ENCODE data around the gene TMEM259. TPM values are rescaled to one million over a fixed set of nuclear protein-coding genes. Genes with fewer than 3 reads are reported as not detected.

TMEM259 gene
- total and polyA plus RNA-seq, 9 of the 15 experiments (the other 6 are each of a cell fraction or from before 2014, with no cell fraction given) = 0.52 to 231 (median 63.6) TPM

GRCh38 chr19:964761-965694 is 55.9 kb downstream of the TMEM259 start (continued):
- TF ChIP-seq SIRT6 (IDR thresholded peaks at IDR 0.05; ENCODE audit: low read depth, low read length) (no peak), L3MBTL2 (IDR thresholded peaks at IDR 0.05) (peak; percentile 37; the same call in 1 of the 2 replicates), HDAC6 (IDR thresholded peaks at IDR 0.05; ENCODE audit: low read depth, low read length) (no peak), ZNF76 (CRISPR knock-in tag; IDR thresholded peaks at IDR 0.05; ENCODE audit: borderline replicate concordance) (no peak), HDAC3 (IDR thresholded peaks at IDR 0.05; ENCODE audit: borderline replicate concordance, partially characterized antibody) (no peak), NCOA4 (IDR thresholded peaks at IDR 0.05; ENCODE audit: partially characterized antibody) (peak; percentile 44), ZBTB40 (IDR thresholded peaks at IDR 0.05) (no peak), ZBTB40 (CRISPR knock-in tag; IDR thresholded peaks at IDR 0.05) (no peak), NCOA1 (IDR thresholded peaks at IDR 0.05; ENCODE audit: low read depth) (no peak), BCLAF1 (IDR thresholded peaks at IDR 0.05; ENCODE audit: borderline replicate concordance in 1 of 2, control insufficient read depth in 1 of 2, low read depth in 2 of 2, low read length in 1 of 2) (no peak), HMG20A (CRISPR knock-in tag; conservative IDR thresholded peaks at IDR 0.05) (no peak)
